Activated CD8-positive, alpha-beta memory T cell treated with anti-CD3 and anti-CD28 coated beads for 48 hours (primary cell): ENCODE measurements around the gene XYLB.
"Not testable (repeated sequence)": the region's sequence is repeated elsewhere in the genome, so short reads cannot be mapped to it uniquely, and the experiment has no call there.

Experiments
- DNase-seq, 3 experiments: peaks; one replicate each; pipeline ENCODE4 v3.0.0-alpha.2; 2020; ENCODE audit warnings: low read depth in 2 of 3, low spot score in 2 of 3

XYLB gene

GRCh38 chr3:38386992-38387750 is 40.6 kb downstream of the XYLB start:
- no peak for DNase-seq

- no peak for DNase-seq
These were observed 41.3 kb downstream of the XYLB start for GRCh38 chr3:38387862-38388261.

GRCh38 chr3:38392604-38393163 is 46.1 kb downstream of the XYLB start:
- DNase-seq, result no peak

GRCh38 chr3:38396239-38396638 is 49.7 kb downstream of the XYLB start:
- no peak for DNase-seq

- no peak for DNase-seq
These were observed 50.3 kb downstream of the XYLB start for GRCh38 chr3:38396861-38397260.

GRCh38 chr3:38397320-38397719 is 50.7 kb downstream of the XYLB start:
- no peak for DNase-seq

GRCh38 chr3:38401246-38401962 is 54.8 kb downstream of the XYLB start:
- DNase-seq, result no peak

GRCh38 chr3:38404286-38404685 is 57.7 kb downstream of the XYLB start:
- DNase-seq, result no peak

- DNase-seq, result no peak
These were observed 65.0 kb downstream of the XYLB start for GRCh38 chr3:38411591-38411990.

- DNase-seq, result not testable (repeated sequence)
These were observed 74.2 kb downstream of the XYLB start for GRCh38 chr3:38420758-38421157.

- no peak for DNase-seq
These were observed 75.2 kb downstream of the XYLB start for GRCh38 chr3:38421679-38422336.

- not testable (repeated sequence) for DNase-seq
These were observed 80.3 kb downstream of the XYLB start for GRCh38 chr3:38426798-38427426.

GRCh38 chr3:38432871-38433658 is 86.5 kb downstream of the XYLB start:
- not testable (repeated sequence) for DNase-seq

GRCh38 chr3:38433661-38434060 is 87.1 kb downstream of the XYLB start:
- DNase-seq, result not testable (repeated sequence)

- not testable (repeated sequence) for DNase-seq
These were observed 92.0 kb downstream of the XYLB start for GRCh38 chr3:38438436-38439069.

GRCh38 chr3:38443205-38443604 is 96.6 kb downstream of the XYLB start:
- DNase-seq, result not testable (repeated sequence)

GRCh38 chr3:38446085-38446686 is 99.6 kb downstream of the XYLB start:
- no peak for DNase-seq

- no peak for DNase-seq
These were observed 100.2 kb downstream of the XYLB start for GRCh38 chr3:38446812-38447211.

GRCh38 chr3:38450853-38451252 is 104.3 kb downstream of the XYLB start:
- DNase-seq, result no peak
